Esophagus muscularis mucosa (tissue), 4 donors: ENCODE measurements around the gene ZNF319. TPM values are rescaled to one million over a fixed set of nuclear protein-coding genes. Genes with fewer than 3 reads are reported as not detected.

Experiments used
- DNase-seq: peaks from one replicate; pipeline ENCODE4 v3.0.0-alpha.2; 2017; ENCODE audit errors: extremely low spot score
- H3K27ac ChIP-seq, 4 donors: fragments of 200-600 bp; sonication (generic); replicated peaks in 1 of 4; 1 replicate in 3 of 4; 2 replicates in 1 of 4; pipeline ENCODE4 v1.5.1; 2016 to 2019; ENCODE audit warnings: mild to moderate bottlenecking in 1 of 4
- H3K27me3 ChIP-seq, 4 donors: fragments of 200-600 bp; sonication (generic); one replicate each; pipeline versions ENCODE4 v1.5.1 to v1.6.0; 2016 to 2019
- H3K36me3 ChIP-seq, 4 donors: fragments of 200-600 bp; sonication (generic); one replicate each; pipeline ENCODE4 v1.5.1; 2016 to 2019
- H3K4me1 ChIP-seq, 4 donors: fragments of 200-600 bp; sonication (generic); one replicate each; pipeline ENCODE4 v1.5.1; 2016 to 2019
- H3K4me3 ChIP-seq, 4 donors: fragments of 200-600 bp; sonication (generic); 1 replicate in 2 of 4; 2 replicates in 2 of 4; pipeline ENCODE4 v1.5.1; 2016 to 2019; ENCODE audit warnings: mild to moderate bottlenecking in 4 of 4, moderate library complexity in 1 of 4
- H3K9me3 ChIP-seq, 4 donors: fragments of 200-600 bp; sonication (generic); 1 replicate in 3 of 4; 2 replicates in 1 of 4; pipeline ENCODE4 v1.5.1; 2016 to 2019
- CTCF ChIP-seq, 3 experiments: fragments of 200-600 bp in 2 of 3; fragments of 450-650 bp in 1 of 3; sonication (generic) in 2 of 3; IDR thresholded peaks; one replicate each; pipeline ENCODE4 v1.5.1; 2017 to 2019; ENCODE audit warnings: antibody characterized with exemption in 3 of 3, mild to moderate bottlenecking in 2 of 3, moderate library complexity in 1 of 3
- EP300 ChIP-seq: sonication (generic); formaldehyde crosslinking; IDR thresholded peaks from one replicate; pipeline ENCODE4 v1.6.1; 2017; ENCODE audit warnings: antibody characterized with exemption
- POLR2A ChIP-seq: fragments of 450-650 bp; IDR thresholded peaks from one replicate; pipeline ENCODE4 v1.6.1; 2017; ENCODE audit warnings: antibody characterized with exemption, moderate library complexity, mild to moderate bottlenecking, low read depth
- POLR2AphosphoS5 ChIP-seq, 2 donors: sonication (generic); formaldehyde crosslinking; IDR thresholded peaks; one replicate each; pipeline ENCODE4 v1.6.1; 2017; ENCODE audit warnings: antibody characterized with exemption in 2 of 2
- WGBS: methylation state at CpG from one replicate; pipeline ENCODE4 v1.1.5; 2018; 5-methylcytosine and 5-hydroxymethylcytosine counted together
- intact Hi-C: fragments of 100-400 bp; cut with DNase I; formaldehyde crosslinking; loops from one replicate; pipeline ENCODE4 v1.15.1; 2023
- total RNA-seq, 4 donors: library from RNA; depleted of rRNA; stranded (reverse); fragments of >200 nt; gene quantifications; one replicate each; pipeline versions ENCODE4 v1.1.0 to v1.2.1, GENCODE V29; 2016

ZNF319 gene
- total RNA-seq, 4 donors from 2014 or later, result 7.1 to 20.9 (median 12.8) TPM

GRCh38 chr16:57997528-57998265 is 2.8 kb downstream of the ZNF319 start:
- 92% methylated on average over 35 of the region's 36 CpGs for WGBS
- intact Hi-C loops, result no loop called here
- peaks cover 30 to 61% (median 54%) of the 10 kb centered on the region in 4 donors for H3K36me3 ChIP-seq

GRCh38 chr16:57997176-57997527 is 3.3 kb downstream of the ZNF319 start:
- Histone ChIP-seq H3K4me3 (no peak overlapping the region), H3K36me3 (peaks cover 30 to 61% (median 52%) of the 10 kb centered on the region in 4 donors), H3K27ac (no peak overlapping the region), H3K27me3 (no peaks in the 10 kb centered on the region), H3K4me1 (peaks cover 34 to 53% (median 39%) of the 10 kb centered on the region in 4 donors), H3K9me3 (no peaks in the 10 kb centered on the region)
- 95% methylated on average over 30 of the region's 35 CpGs for WGBS
- no peak for DNase-seq
- intact Hi-C loops, result no loop called here
- TF ChIP-seq EP300 (no peak), CTCF (IDR thresholded peaks at IDR 0.05) (no peak), POLR2A (no peak), POLR2AphosphoS5 (IDR thresholded peaks at IDR 0.05) (no peak)

More at GRCh38 chr16:57997528-57998265, 2.8 kb downstream of the ZNF319 start:
- DNase-seq, result no peak
- Histone ChIP-seq H3K27ac (no peak overlapping the region), H3K4me3 (no peak overlapping the region), H3K4me1 (peaks cover 34 to 57% (median 42%) of the 10 kb centered on the region in 4 donors), H3K27me3 (no peaks in the 10 kb centered on the region), H3K9me3 (no peaks in the 10 kb centered on the region)
- TF ChIP-seq EP300 (no peak), CTCF (IDR thresholded peaks at IDR 0.05) (no peak), POLR2A (no peak), POLR2AphosphoS5 (IDR thresholded peaks at IDR 0.05) (no peak)

GRCh38 chr16:57996406-57997175 is 3.9 kb downstream of the ZNF319 start:
- intact Hi-C loops, result no loop called here
- peaks cover 30 to 61% (median 52%) of the 10 kb centered on the region in 4 donors for H3K36me3 ChIP-seq
- H3K4me1 ChIP-seq, result peaks cover 29 to 47% (median 33%) of the 10 kb centered on the region in 4 donors

GRCh38 chr16:57995721-57996405 is 4.6 kb downstream of the ZNF319 start:
- TF ChIP-seq EP300, result no peak
- no peak for TF ChIP-seq POLR2AphosphoS5 (IDR thresholded peaks at IDR 0.05)
- TF ChIP-seq CTCF (IDR thresholded peaks at IDR 0.05), result no peak
- TF ChIP-seq POLR2A, result no peak
- H3K27ac ChIP-seq, result no peak overlapping the region
- no peaks in the 10 kb centered on the region for H3K27me3 ChIP-seq
- H3K4me1 ChIP-seq, result peaks cover 27 to 44% (median 31%) of the 10 kb centered on the region in 4 donors
- no peak for DNase-seq
- H3K36me3 ChIP-seq, result peaks cover 30 to 61% (median 52%) of the 10 kb centered on the region in 4 donors
- H3K4me3 ChIP-seq, result no peak overlapping the region
- 89% methylated on average over 16 of the region's 18 CpGs for WGBS
- H3K9me3 ChIP-seq, result no peaks in the 10 kb centered on the region
- intact Hi-C loops, result no loop called here

More at GRCh38 chr16:57996406-57997175, 3.9 kb downstream of the ZNF319 start:
- Histone ChIP-seq H3K27ac (no peak overlapping the region), H3K27me3 (no peaks in the 10 kb centered on the region), H3K9me3 (no peaks in the 10 kb centered on the region), H3K4me3 (no peak overlapping the region)
- DNase-seq, result no peak
- TF ChIP-seq CTCF (IDR thresholded peaks at IDR 0.05) (no peak), POLR2AphosphoS5 (IDR thresholded peaks at IDR 0.05) (no peak), EP300 (no peak), POLR2A (no peak)
- WGBS, result 97% methylated on average over 51 of the region's 62 CpGs
